GM18873 (cell line): ENCODE data around the gene POU6F2.
"Not testable (repeated sequence)": the region's sequence is repeated elsewhere in the genome, so short reads cannot be mapped to it uniquely, and the experiment has no call there.

Experiments
- ATAC-seq: cut with Tn5 transposase; IDR thresholded peaks from one replicate; pipeline ENCODE4 v1.9.1; 2021; ENCODE audit warnings: mild to moderate bottlenecking, moderate library complexity, moderate number of reproducible peaks; ENCODE audit not compliant: unreplicated experiment, low FRiP score

The POU6F2 gene

GRCh38 chr7:38977685-38978084 lies at the start of gene POU6F2:
Gene POU6F2 (plus strand): TSS chr7:38977909. CDS start chr7:38977954, 45 bp downstream.
- no peak for ATAC-seq

GRCh38 chr7:38928506-38928905 lies 49.2 kb upstream of the POU6F2 start:
- ATAC-seq = no peak

- no peak for ATAC-seq
These were observed 48.1 kb upstream of the POU6F2 start for GRCh38 chr7:38929460-38930171.

- no peak for ATAC-seq
These were observed 45.1 kb upstream of the POU6F2 start for GRCh38 chr7:38932509-38933168.

- ATAC-seq = no peak
These were observed 43.7 kb upstream of the POU6F2 start for GRCh38 chr7:38934051-38934450.

- ATAC-seq = no peak
These were observed 43.2 kb upstream of the POU6F2 start for GRCh38 chr7:38934536-38934935.

GRCh38 chr7:38936641-38937040 lies 41.1 kb upstream of the POU6F2 start:
- no peak for ATAC-seq

GRCh38 chr7:38938001-38938485 lies 39.7 kb upstream of the POU6F2 start:
- ATAC-seq = no peak

- no peak for ATAC-seq
These were observed 39.1 kb upstream of the POU6F2 start for GRCh38 chr7:38938589-38938988.

GRCh38 chr7:38940774-38941173 lies 36.9 kb upstream of the POU6F2 start:
- no peak for ATAC-seq

GRCh38 chr7:38942431-38943051 lies 35.2 kb upstream of the POU6F2 start:
- no peak for ATAC-seq

- ATAC-seq = not testable (repeated sequence)
These were observed 30.2 kb upstream of the POU6F2 start for GRCh38 chr7:38947541-38947940.

- no peak for ATAC-seq
These were observed 27.4 kb upstream of the POU6F2 start for GRCh38 chr7:38950309-38950708.

GRCh38 chr7:38951213-38951612 lies 26.5 kb upstream of the POU6F2 start:
- no peak for ATAC-seq

GRCh38 chr7:38953227-38953626 lies 24.5 kb upstream of the POU6F2 start:
- no peak for ATAC-seq

GRCh38 chr7:38953971-38954370 lies 23.7 kb upstream of the POU6F2 start:
- no peak for ATAC-seq

- no peak for ATAC-seq
These were observed 21.8 kb upstream of the POU6F2 start for GRCh38 chr7:38955892-38956291.

GRCh38 chr7:38962028-38962427 lies 15.7 kb upstream of the POU6F2 start:
- ATAC-seq = no peak

GRCh38 chr7:38964921-38965320 lies 12.8 kb upstream of the POU6F2 start:
- ATAC-seq = no peak

- ATAC-seq = no peak
These were observed 3.9 kb upstream of the POU6F2 start for GRCh38 chr7:38973760-38974159.

- no peak for ATAC-seq
These were observed 1.7 kb upstream of the POU6F2 start for GRCh38 chr7:38975944-38976392.
